GM12874 (cell line): ENCODE data around the gene CCR5.

Source experiments
- CTCF ChIP-seq: IDR thresholded peaks from 2 replicates; pipeline ENCODE4 v1.5.1; 2011; ENCODE audit warnings: low read depth, mild to moderate bottlenecking, control low read depth, low read length, moderate library complexity; ENCODE audit not compliant: insufficient read depth

Gene CCR5

GRCh38 chr3:46416125-46416810, 45.5 kb downstream of the CCR5 start:
- TF ChIP-seq CTCF: no peak

GRCh38 chr3:46416811-46417510, 46.2 kb downstream of the CCR5 start:
- TF ChIP-seq CTCF: no peak

- no peak for TF ChIP-seq CTCF
Measured at GRCh38 chr3:46417841-46418611, 47.3 kb downstream of the CCR5 start.

GRCh38 chr3:46419816-46420215, 49.1 kb downstream of the CCR5 start:
- no peak for TF ChIP-seq CTCF

GRCh38 chr3:46420931-46421330, 50.2 kb downstream of the CCR5 start:
- TF ChIP-seq CTCF: no peak

GRCh38 chr3:46422617-46423016, 51.9 kb downstream of the CCR5 start:
- no peak for TF ChIP-seq CTCF

- no peak for TF ChIP-seq CTCF
Measured at GRCh38 chr3:46423588-46423987, 52.8 kb downstream of the CCR5 start.
